ENCODE measurements around the gene TRPM3.

DNA sequence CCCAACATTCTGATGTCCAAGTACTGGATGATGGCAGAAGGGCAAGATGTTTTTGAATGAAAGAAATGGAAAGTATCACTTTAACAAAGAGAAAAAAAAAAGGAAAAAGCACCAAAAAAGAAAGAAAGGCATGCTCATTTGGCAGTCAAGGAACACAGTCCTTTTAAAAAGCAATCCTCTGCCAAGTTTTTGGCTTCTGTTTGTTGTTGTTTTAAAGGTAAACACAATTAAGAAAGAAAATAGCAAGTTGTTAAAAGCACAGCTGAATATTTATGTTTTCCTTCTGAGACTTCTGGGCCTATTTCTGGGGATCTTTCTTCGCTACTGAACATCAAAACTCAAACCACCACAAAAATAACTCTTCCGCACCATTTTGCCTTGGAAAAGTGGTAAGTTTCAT is 162.1 kb downstream of the TRPM3 start:
- TF ChIP-seq, protein P1, sequence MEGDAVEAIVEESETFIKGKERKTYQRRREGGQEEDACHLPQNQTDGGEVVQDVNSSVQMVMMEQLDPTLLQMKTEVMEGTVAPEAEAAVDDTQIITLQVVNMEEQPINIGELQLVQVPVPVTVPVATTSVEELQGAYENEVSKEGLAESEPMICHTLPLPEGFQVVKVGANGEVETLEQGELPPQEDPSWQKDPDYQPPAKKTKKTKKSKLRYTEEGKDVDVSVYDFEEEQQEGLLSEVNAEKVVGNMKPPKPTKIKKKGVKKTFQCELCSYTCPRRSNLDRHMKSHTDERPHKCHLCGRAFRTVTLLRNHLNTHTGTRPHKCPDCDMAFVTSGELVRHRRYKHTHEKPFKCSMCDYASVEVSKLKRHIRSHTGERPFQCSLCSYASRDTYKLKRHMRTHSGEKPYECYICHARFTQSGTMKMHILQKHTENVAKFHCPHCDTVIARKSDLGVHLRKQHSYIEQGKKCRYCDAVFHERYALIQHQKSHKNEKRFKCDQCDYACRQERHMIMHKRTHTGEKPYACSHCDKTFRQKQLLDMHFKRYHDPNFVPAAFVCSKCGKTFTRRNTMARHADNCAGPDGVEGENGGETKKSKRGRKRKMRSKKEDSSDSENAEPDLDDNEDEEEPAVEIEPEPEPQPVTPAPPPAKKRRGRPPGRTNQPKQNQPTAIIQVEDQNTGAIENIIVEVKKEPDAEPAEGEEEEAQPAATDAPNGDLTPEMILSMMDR (conservative IDR thresholded peaks at IDR 0.05): no peak
- no peak for TF ChIP-seq EZH2 (IDR thresholded peaks at IDR 0.05; ENCODE audit: low read depth)
